Activated CD8-positive, alpha-beta memory T cell treated with anti-CD3 and anti-CD28 coated beads, Interleukin-2, amount 50 U/mL, for 4 hours (primary cell): ENCODE measurements around the gene TNFRSF1B.
A peak's percentile ranks its signal among the peaks of the same experiment; 100 is the strongest.

Source experiments
- DNase-seq: peaks from one replicate; pipeline ENCODE4 v3.0.0-alpha.2; 2020

Gene TNFRSF1B

DNA sequence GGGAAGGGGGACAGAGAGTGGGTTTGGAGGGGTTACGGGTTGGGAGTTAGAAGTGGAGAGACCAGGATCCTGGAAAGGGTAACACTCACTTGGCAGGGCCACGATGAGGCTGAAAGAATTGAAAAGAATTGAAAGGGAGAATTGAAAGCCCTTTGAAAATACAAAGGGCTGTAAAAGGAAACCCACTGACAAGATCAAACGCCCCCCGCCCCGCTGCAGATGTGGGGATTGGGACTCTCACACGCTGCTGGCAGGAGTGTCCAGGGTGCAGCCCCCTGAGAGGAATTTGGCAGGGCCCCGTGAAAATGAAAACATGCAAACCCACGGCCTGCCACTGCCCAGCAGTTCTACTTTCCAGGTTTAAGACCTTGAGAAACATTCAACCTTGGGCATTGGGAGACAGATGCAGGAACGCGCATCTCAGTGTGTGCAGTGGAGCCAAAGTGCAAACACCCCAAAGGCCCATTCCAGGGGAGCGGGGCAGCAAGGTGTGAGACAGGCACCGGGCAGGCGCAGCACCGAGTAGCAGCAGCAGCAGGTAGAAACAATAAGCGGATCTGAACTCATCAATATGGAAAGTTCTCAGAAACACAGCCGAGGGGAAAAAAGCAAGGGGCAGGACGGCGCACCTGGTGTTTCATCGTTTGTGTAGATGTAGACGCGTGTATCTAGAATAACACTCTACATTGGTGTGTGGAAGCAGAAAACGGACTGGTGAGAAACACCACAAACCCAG, 8.3 kb upstream of the TNFRSF1B start:
- no peak for DNase-seq

GRCh38 chr1:12159816-12160215, 7.0 kb upstream of the TNFRSF1B start:
- peak; percentile 48 for DNase-seq

DNA sequence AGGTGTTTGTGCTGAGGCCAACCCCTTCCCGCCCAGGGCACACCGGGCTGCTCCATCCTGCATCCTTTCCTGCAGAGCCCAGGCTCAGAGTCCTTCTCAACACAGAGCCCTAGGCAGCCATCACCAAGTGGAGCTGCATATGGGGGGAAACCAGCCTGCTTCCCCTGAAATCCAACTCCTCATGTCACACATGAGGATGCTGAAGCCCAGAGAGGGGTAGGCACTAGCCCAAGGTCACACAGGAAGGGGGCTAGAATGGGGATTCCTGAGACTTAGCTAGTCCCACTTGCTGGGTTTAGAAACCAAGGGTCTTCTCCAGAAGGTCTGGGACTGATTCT, 5.5 kb upstream of the TNFRSF1B start:
- DNase-seq = no peak

DNA sequence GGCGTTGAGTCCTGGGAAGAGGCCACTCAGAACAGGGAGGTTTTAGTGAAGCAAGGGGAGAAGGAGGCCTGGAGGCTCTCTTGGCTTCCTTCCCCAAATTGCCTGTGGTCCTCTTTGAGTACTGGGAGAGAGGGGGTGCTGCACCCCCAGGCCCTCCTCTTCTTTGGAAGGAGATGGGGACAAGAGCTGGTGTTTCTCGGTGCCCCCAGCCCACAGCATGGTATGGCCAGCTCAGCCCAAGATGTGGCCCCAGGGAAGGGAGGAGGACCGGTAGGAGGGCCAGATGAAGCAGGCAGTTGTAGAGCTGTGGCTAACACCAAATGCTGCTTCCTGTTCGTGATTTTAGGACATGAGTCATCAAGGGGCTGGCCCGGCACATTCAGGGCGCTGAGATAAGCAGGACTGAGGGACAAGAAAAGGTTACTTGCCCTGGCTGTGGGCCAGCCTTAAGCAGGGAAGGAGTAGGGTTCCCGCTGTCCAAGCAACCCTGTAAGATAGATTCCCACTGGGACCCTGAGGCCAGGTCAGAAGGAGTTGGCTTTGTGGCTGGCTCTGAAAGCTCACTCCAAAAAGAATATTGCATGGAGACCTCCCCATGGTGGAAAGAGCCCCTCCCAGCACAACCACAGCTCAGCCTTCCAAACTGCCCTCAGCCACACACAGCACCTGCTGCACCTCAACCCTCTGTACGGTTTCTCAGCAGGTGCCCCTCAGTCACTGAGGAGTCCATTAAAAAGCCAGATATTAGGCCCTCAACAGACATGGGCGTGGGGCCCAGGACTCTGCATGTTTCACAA, 4.9 kb upstream of the TNFRSF1B start:
- DNase-seq = peak; percentile 70

DNA sequence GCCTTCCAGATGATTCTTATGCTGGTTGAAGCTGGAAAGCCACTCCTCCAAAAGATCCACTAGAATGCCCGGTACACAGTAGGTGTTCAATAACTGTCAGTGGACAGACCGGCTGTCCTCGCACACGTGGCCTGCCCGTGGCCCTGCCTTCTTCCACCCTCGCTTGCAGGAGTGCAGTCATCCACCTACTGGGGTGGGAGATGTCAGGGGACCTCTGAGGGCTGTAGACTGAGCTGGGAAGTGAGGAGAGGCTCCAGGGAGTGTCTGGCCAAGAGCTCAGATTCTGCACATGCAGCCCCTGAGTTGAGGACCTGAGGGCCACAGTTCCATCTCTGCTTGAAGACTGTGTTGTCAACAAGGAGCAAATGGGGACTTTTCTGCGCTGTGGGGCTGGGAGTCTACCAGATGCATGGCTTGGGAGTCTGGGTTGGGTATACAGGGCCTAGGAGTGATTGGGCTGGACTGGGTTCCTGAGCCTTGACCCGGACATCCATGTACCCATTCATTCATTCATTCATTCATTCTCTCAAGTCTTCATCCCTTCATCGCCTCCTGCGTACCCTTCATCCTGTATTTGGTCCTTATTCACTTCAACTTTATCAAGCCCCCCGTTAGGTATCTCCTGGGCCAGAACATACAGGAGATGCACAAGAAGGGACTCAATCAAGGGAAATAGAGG, 4.2 kb upstream of the TNFRSF1B start:
- no peak for DNase-seq

DNA sequence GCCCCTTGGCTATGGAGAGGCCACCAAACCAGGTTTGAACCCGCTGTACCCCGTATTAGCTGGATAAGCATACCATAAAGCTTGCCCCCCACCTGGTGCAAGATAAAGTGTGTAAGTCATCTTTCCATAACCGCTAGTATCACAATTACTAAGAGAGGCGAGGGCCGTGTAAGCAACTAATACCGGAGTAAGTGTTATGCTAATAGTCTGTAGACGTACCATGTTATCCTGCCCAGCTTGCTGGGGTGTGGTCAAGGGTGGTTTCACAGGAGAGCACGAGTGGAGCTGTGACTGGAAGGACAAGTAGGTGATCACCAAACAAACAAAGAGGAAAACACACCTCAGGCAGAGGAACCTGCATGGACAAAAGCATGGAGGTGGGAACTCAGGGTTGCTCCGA, 3.6 kb upstream of the TNFRSF1B start:
- DNase-seq = no peak

- DNase-seq = no peak
Measured at GRCh38 chr1:12164210-12164609, 2.6 kb upstream of the TNFRSF1B start.

DNA sequence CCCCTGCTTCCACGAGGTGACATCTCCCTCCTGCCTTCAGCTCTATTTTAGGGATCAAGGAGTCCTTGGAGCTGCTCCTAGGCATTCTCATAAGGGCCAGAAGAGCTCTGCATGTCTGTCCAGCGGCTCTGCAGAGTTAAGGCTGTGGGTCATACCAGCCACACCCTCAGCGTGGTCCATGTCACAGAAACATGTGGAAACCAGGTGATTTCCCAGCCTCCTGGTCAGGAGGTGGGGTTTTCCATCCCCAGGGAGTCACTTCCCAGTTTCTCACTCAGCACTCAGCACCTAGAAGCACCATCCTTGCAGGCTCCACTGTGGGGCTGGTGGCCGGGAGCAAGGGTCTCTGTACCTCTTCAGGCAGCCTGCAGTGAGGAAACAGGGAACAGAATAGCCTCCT, 1.4 kb upstream of the TNFRSF1B start:
- DNase-seq = no peak

DNA sequence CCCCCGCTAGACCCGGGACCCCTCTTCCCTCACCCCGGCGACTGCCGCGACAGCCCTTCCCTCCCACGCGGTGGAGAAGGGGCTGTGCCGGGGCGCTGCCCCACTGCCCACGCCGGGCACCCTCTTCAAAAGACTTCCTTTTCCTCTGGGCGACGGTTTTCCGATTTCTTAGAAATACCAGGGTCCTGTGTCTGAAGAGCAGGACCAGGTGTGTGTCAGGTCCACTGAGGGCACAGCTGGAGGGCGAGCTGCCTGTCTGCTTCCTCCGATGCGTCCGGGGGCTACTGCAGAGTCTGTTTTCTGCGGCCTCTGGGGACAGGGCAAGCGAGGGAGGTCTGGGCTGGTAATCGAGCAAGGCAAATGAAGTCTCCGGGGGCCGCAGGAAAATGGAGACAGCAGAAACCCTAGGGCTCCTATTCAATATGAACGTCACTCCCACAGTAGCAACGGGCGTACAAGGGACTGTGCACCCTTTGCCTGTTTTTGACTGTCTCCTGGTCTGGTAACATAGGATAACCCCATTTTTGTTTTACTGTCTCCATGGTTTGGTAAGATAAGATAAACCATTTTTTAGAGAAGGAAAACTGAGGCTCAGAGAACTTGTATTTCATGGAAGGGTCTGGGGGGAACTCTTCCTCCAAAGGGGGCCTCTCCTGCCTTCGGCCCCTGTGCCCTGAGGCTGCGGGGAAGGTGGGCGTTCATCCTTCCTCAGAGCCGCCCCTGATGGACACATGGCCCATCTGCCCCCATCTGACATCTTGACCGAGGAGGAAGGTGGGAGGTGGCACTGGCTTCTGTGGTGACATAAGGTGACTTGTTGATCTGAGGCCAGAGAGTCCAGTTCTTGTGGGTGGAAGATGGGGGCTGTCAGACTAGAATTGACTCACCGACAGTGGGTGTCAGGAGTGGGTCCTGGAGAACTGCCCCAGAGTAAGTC, 970 bp downstream of the TNFRSF1B start:
- DNase-seq = peak; percentile 28

DNA sequence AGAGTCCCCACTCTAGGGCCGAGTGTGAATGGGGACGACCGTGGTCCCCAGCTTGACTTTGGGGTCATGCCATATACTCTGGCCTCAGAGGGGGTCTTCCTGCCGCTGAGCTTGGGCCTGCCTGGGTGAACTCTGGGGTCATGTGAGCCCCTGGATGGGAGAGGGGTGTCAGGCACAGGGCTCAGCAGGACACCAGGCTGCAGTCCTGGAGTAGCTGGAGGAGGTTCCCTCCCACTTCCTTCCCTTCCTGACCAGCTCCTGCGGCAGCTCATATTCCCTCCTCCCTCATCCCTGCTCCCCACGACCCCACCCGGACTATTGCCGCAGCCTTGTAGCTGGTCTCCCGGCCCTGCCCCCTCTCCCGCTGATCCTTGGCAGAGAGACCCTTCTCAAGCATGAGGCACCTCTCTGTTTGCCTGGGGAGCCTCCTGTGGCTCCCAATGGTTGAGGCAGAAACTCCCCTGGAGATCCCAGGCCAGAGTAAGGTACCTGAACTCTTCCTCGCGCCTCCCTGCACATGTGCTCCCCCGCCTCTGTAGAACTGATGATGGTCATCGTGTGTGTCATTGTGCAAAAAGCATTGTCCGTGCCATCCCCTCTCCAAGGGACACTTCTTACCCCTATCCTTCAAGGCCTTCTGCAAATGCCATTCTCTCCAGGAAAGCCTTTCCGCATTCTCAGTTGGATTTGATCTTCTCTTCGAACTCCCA, 1.8 kb downstream of the TNFRSF1B start:
- no peak for DNase-seq

- DNase-seq = no peak
Measured at GRCh38 chr1:12169442-12170135, 2.8 kb downstream of the TNFRSF1B start.

DNA sequence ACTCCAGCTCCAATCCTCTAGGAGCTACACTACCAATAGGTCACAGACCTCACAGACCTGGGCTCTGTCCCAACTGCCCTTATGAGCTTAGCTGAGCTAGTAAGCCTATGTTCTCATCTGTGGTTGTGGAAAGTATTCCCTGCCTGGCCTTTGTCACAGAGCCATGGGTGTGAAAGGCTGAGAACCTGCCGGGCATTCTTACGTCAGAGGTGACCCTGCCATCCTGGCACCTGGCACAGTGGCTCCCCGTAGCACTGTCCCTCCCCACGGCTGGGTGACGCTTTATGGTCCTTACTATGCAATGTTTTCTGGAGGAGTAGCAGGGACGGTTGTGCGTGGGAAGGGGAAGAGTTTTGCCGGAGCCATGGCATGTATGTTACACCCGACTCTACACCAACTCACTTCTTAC, 3.5 kb downstream of the TNFRSF1B start:
- DNase-seq = no peak

- no peak for DNase-seq
Measured at GRCh38 chr1:12171206-12172041, 4.6 kb downstream of the TNFRSF1B start.

DNA sequence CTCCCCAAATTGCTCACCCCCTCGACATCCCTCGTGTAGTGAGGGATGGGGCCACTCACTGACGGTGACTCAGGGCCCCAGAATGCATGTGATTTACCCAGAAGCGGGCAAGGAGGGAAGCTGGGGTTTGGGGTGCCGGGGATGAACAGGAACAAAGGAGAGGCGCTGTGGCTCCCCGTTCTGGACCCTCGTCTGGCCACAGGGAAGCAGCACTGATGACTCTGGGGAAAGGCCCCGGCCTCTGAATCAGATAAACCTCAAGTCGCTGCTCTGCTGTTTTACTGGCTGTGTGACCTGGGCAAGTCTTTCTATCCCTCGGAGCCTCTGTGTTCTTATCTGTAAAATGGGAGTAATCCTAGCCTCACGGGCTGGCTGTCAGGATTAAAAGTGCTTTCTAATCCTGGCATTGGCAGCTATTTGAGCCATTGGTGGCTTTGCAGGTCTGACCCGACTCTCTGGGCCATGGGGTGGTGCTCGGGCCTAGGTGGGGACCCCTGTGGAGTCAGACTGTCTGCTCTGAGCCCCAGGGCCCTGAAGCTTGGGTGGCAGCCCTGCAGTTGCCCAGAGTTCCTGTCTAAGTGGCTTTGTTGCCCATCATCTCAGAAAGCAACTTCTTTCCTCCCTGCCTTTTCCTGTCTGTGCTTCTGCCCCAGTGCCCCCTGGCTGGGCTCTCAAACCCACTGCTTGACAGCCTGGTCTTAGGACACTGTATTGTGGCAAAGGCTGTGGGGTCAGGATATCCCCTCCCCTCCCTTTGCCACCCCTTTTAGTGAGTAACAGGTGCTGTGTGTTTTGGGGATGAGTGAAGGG, 5.5 kb downstream of the TNFRSF1B start:
- DNase-seq = peak; percentile 46

DNA sequence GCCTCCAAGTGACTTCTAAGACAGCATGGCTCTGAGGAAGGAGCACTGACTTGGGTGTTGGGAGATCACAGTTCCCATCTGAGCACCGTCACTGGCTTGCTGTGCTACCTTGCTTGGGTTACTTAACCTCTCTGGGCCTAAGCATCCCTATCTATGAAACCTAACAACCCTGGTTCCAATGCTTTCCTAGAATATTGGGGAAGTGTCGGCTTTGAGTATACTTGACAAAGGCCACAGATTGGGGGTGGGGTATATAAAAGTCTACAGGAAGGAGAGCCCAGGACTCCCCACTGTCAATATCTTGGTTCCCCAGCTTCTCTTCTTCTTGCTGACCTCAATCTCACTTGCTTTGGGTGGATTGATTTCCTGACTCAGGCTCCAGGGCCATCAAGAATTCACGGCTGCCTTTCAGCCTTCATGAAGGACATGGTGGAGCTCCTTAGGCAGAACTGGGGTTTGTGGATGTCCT, 6.3 kb downstream of the TNFRSF1B start:
- no peak for DNase-seq

DNA sequence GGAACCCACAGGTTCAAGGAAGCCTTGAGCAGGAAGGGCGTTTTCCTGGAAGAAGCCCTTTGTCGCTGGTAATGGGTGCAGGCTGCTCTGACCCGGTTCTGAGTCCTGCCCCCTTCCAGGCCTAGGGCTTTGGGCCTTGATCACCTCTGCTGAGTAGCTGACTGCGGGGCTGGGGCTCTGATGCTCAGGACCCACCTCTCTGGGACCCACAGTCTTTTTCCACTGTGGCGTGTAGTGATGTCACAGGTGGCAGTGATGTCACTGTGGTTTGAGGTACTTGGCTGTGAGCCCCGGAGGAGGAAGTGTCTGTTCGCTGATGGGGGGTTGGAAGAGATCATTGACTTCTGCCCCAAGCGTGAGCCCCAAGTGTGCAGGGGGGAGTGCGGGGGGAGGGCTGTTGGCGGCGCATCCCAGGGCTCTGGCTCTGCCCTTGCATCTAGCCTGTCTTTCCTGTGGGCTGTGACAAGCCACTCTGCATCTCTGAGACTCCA, 6.9 kb downstream of the TNFRSF1B start:
- peak; percentile 98 for DNase-seq

GRCh38 chr1:12174924-12175810, 8.4 kb downstream of the TNFRSF1B start:
- no peak for DNase-seq
